ENCODE results near the gene AGO3. TPM values are rescaled to one million over a fixed set of nuclear protein-coding genes. Genes with fewer than 3 reads are reported as not detected.

AGO3 gene
- total and polyA plus RNA-seq, 2 experiments from 2014 or later = 19.2 to 27.3 TPM

GRCh38 chr1:36092166-36092797, 161.4 kb downstream of the AGO3 start (continued):
- TF ChIP-seq, protein P1, sequence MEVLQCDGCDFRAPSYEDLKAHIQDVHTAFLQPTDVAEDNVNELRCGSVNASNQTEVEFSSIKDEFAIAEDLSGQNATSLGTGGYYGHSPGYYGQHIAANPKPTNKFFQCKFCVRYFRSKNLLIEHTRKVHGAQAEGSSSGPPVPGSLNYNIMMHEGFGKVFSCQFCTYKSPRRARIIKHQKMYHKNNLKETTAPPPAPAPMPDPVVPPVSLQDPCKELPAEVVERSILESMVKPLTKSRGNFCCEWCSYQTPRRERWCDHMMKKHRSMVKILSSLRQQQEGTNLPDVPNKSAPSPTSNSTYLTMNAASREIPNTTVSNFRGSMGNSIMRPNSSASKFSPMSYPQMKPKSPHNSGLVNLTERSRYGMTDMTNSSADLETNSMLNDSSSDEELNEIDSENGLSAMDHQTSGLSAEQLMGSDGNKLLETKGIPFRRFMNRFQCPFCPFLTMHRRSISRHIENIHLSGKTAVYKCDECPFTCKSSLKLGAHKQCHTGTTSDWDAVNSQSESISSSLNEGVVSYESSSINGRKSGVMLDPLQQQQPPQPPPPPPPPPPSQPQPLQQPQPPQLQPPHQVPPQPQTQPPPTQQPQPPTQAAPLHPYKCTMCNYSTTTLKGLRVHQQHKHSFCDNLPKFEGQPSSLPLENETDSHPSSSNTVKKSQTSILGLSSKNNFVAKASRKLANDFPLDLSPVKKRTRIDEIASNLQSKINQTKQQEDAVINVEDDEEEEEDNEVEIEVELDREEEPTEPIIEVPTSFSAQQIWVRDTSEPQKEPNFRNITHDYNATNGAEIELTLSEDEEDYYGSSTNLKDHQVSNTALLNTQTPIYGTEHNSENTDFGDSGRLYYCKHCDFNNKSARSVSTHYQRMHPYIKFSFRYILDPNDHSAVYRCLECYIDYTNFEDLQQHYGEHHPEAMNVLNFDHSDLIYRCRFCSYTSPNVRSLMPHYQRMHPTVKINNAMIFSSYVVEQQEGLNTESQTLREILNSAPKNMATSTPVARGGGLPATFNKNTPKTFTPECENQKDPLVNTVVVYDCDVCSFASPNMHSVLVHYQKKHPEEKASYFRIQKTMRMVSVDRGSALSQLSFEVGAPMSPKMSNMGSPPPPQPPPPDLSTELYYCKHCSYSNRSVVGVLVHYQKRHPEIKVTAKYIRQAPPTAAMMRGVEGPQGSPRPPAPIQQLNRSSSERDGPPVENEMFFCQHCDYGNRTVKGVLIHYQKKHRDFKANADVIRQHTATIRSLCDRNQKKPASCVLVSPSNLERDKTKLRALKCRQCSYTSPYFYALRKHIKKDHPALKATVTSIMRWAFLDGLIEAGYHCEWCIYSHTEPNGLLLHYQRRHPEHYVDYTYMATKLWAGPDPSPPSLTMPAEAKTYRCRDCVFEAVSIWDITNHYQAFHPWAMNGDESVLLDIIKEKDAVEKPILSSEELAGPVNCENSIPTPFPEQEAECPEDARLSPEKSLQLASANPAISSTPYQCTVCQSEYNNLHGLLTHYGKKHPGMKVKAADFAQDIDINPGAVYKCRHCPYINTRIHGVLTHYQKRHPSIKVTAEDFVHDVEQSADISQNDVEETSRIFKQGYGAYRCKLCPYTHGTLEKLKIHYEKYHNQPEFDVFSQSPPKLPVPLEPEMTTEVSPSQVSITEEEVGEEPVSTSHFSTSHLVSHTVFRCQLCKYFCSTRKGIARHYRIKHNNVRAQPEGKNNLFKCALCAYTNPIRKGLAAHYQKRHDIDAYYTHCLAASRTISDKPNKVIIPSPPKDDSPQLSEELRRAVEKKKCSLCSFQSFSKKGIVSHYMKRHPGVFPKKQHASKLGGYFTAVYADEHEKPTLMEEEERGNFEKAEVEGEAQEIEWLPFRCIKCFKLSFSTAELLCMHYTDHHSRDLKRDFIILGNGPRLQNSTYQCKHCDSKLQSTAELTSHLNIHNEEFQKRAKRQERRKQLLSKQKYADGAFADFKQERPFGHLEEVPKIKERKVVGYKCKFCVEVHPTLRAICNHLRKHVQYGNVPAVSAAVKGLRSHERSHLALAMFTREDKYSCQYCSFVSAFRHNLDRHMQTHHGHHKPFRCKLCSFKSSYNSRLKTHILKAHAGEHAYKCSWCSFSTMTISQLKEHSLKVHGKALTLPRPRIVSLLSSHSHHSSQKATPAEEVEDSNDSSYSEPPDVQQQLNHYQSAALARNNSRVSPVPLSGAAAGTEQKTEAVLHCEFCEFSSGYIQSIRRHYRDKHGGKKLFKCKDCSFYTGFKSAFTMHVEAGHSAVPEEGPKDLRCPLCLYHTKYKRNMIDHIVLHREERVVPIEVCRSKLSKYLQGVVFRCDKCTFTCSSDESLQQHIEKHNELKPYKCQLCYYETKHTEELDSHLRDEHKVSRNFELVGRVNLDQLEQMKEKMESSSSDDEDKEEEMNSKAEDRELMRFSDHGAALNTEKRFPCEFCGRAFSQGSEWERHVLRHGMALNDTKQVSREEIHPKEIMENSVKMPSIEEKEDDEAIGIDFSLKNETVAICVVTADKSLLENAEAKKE (CRISPR knock-in tag; IDR thresholded peaks at IDR 0.05) = no peak

DNA sequence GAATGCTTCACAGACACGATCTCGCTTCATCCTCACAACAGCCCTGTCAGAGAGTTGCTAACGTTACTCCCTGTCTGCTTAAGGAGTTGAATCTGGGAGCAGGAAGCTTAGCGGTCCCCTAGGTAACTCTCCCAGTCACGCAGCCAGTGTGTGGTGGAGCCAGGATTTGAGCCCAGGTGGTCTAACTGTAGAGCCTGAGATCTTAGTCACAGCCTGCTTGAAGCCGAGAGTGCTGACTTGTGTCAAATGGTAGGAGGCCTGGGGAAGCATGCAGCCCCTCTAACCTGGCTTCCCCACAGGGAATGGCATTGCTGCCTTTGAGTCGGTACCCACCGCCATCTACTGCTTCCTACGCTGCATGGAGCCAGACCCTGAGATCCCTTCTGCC, 161.9 kb downstream of the AGO3 start:
- no peak for DNase-seq (ENCODE audit: low spot score)
- H3K9me2 ChIP-seq (ENCODE audit: insufficient read depth) = no peaks in the 10 kb centered on the region
- Mint-ChIP-seq H3K27ac (no peak overlapping the region), H3K36me3 (ENCODE audit: low read depth) (peaks cover 31% of the 10 kb centered on the region), H3K4me3 (no peak overlapping the region), H3K27me3 (ENCODE audit: insufficient read depth, low read depth, poor library complexity) (peaks cover 3% of the 10 kb centered on the region), H3K4me1 (peaks cover 25% of the 10 kb centered on the region), H3K9me3 (no peaks in the 10 kb centered on the region; the same call in 2 of the 3 replicates)
- H3K27ac ChIP-seq (ENCODE audit: low read depth) = no peak overlapping the region
- no peaks in the 10 kb centered on the region for H3K27me3 ChIP-seq (ENCODE audit: insufficient read depth)
- no peak overlapping the region for H3K4me2 ChIP-seq
- peaks cover 13% of the 10 kb centered on the region for H3K79me2 ChIP-seq (replicated peaks; ENCODE audit: insufficient read depth)
- peaks cover 3% of the 10 kb centered on the region; the same call in 1 of the 2 replicates for H4K20me1 ChIP-seq (replicated peaks; ENCODE audit: insufficient read depth)
- H3F3A ChIP-seq (replicated peaks; ENCODE audit: low read depth) = 0 out of 2 replicates have a peak, but pooled peaks cover 16% of the 10 kb centered on the region
- H3K36me3 ChIP-seq (ENCODE audit: insufficient read depth) = peaks cover 13% of the 10 kb centered on the region; the same call in 1 of the 2 replicates
- no peak overlapping the region for H3K4me3 ChIP-seq
- no peak for ATAC-seq
- H3K4me1 ChIP-seq (ENCODE audit: insufficient read depth) = peaks cover 10% of the 10 kb centered on the region
- H2AFZ ChIP-seq = no peak overlapping the region
- no peak for TF ChIP-seq JUNB (IDR thresholded peaks at IDR 0.05; ENCODE audit: unreplicated experiment)
- TF ChIP-seq NANOG (IDR thresholded peaks at IDR 0.05; ENCODE audit: borderline replicate concordance) = no peak
- no peak for TF ChIP-seq ZNF331 (CRISPR knock-in tag; IDR thresholded peaks at IDR 0.05; ENCODE audit: low read depth)
- TF ChIP-seq ZNF114 (CRISPR knock-in tag; IDR thresholded peaks at IDR 0.05) = no peak
- TF ChIP-seq CREB1 (CRISPR knock-in tag; IDR thresholded peaks at IDR 0.05; ENCODE audit: low read depth) = no peak
- TF ChIP-seq, protein P2, sequence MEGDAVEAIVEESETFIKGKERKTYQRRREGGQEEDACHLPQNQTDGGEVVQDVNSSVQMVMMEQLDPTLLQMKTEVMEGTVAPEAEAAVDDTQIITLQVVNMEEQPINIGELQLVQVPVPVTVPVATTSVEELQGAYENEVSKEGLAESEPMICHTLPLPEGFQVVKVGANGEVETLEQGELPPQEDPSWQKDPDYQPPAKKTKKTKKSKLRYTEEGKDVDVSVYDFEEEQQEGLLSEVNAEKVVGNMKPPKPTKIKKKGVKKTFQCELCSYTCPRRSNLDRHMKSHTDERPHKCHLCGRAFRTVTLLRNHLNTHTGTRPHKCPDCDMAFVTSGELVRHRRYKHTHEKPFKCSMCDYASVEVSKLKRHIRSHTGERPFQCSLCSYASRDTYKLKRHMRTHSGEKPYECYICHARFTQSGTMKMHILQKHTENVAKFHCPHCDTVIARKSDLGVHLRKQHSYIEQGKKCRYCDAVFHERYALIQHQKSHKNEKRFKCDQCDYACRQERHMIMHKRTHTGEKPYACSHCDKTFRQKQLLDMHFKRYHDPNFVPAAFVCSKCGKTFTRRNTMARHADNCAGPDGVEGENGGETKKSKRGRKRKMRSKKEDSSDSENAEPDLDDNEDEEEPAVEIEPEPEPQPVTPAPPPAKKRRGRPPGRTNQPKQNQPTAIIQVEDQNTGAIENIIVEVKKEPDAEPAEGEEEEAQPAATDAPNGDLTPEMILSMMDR (conservative IDR thresholded peaks at IDR 0.05; ENCODE audit: low read depth in 2 of 2) = no peak
- TF ChIP-seq STAT1 (IDR thresholded peaks at IDR 0.05; ENCODE audit: unreplicated experiment) = no peak
- no peak for TF ChIP-seq REST (IDR thresholded peaks at IDR 0.05; ENCODE audit: unreplicated experiment)
- no peak for TF ChIP-seq EZH2phosphoT487 (IDR thresholded peaks at IDR 0.05; ENCODE audit: unreplicated experiment)
